C4-2B (cell line): ENCODE measurements around the gene SESN1.

ENCODE experiments used
- H3K27ac ChIP-seq: fragments of 450-650 bp; 2 replicates; pipeline ENCODE4 v1.5.1; 2017
- ZFX ChIP-seq: fragments of 450-650 bp; IDR thresholded peaks from 2 replicates; pipeline ENCODE4 v1.6.1; 2017
- TF ChIP-seq, protein P1 (sequence below): fragments of 450-650 bp; conservative IDR thresholded peaks from 2 replicates; pipeline ENCODE4 v1.5.1; 2017; ENCODE audit warnings: mild to moderate bottlenecking

The SESN1 gene

DNA sequence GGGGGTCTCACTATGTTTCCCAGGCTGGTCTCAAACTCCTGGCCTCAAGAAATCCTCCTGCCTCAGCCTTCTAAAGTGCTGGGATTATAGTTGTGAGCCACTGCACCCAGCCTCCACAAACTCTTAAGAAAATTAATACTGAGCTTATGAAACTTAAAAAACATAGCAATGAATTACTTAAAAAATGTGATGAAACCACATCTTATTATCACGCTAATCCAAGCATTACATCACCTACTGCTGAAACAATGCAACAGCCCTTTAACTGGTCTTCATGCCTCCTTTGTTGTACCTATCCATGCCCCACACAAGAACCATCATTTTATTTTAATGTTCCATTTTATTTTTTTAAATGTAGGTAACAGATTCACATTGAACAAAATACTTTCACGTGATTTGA is 24.9 kb downstream of the SESN1 start:
- TF ChIP-seq, protein P1, sequence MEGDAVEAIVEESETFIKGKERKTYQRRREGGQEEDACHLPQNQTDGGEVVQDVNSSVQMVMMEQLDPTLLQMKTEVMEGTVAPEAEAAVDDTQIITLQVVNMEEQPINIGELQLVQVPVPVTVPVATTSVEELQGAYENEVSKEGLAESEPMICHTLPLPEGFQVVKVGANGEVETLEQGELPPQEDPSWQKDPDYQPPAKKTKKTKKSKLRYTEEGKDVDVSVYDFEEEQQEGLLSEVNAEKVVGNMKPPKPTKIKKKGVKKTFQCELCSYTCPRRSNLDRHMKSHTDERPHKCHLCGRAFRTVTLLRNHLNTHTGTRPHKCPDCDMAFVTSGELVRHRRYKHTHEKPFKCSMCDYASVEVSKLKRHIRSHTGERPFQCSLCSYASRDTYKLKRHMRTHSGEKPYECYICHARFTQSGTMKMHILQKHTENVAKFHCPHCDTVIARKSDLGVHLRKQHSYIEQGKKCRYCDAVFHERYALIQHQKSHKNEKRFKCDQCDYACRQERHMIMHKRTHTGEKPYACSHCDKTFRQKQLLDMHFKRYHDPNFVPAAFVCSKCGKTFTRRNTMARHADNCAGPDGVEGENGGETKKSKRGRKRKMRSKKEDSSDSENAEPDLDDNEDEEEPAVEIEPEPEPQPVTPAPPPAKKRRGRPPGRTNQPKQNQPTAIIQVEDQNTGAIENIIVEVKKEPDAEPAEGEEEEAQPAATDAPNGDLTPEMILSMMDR: no peak
- TF ChIP-seq ZFX: no peak
- H3K27ac ChIP-seq: no peak overlapping the region

DNA sequence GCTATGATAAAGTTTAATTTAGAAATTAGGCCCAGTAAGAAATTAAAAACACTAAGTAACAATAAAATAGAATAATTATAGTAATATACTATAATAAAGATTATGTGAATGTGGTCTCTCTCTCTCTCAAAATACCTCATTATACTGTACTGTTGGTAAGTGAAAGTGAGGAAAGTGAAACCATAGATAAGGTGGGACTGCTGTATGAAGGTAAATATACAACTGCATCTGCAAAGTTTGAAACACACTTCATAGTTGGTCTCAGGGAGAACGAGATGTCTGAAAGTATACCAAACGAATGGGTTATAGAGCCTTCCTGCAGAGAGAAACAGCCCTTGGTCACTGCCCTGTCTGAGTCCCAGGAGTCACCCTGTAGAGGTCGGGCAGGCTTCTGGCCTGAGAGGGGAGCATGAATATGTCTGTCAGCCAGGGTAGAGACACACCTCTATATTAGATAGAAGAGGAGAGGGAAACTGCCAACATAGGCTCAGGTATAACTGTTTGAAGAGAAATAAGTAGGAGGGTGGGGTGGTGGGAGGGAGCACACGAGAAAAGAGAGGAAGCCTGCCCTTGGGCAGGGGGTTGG is 31.8 kb downstream of the SESN1 start:
- no peak for TF ChIP-seq ZFX
- TF ChIP-seq, protein P1: no peak
- H3K27ac ChIP-seq: no peak overlapping the region

DNA sequence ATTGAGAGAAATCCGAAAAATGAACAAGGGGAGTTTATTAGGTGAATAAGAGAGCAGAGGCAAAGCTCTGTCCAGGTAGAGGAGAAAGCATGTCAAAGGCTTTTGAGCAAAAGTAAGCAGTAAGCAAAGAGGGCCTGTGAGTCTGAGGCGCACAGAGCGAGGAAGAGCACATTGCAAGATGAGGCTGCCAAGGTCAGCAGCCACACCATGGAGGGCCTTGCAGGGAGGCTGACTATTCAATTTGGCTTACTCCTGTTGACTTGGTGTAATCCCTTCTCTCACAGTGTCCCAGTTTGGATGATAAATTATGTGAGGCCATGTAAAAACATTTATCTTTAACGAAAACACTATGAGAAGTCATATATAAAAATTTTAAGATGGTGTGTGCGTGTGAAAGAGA is 32.4 kb downstream of the SESN1 start:
- TF ChIP-seq, protein P1: no peak
- TF ChIP-seq ZFX: no peak

DNA sequence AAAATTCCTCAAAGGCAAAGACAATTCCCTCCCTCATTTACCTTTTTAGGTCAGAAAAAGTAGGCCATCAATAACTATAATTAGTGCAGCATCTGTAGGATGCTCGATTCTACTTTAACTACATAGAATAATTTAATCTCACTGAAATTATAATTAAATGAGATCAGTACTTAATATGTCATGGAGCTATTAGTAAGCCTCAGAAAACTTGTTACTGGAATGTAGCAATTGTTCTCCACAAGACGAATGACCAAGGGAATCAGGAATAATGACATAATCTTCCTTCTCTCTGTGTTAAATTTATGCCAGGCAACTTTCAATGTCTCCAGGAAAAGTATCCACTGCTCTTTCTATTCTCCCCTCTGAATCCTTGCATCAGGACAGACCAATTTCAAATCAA is 34.1 kb downstream of the SESN1 start:
- H3K27ac ChIP-seq: no peak overlapping the region
- TF ChIP-seq ZFX: no peak
- TF ChIP-seq, protein P1: no peak

More for the DNA sequence above, 32.4 kb downstream of the SESN1 start:
- H3K27ac ChIP-seq: no peak overlapping the region

DNA sequence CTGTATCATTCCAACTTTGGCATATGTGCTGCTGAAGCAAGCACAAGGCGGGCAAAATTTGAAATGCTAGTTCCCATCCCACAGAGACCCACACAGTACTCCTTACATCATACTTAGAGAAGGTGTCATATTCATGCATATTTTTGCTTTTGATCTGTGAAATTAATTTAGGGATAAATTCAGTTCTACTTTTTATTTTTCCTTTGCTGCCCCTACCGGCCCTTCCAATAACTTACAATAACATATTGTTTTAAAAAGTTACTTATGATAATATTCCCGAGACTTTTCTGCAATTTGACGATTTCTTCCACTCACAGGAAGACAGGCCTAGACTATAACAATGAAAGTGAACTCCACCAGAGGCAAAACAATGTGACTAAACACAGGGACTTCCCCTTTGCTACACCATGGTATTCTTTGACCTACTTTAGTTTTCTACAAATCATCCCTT is 35.0 kb downstream of the SESN1 start:
- H3K27ac ChIP-seq: no peak overlapping the region
- TF ChIP-seq, protein P1: no peak
- TF ChIP-seq ZFX: no peak

DNA sequence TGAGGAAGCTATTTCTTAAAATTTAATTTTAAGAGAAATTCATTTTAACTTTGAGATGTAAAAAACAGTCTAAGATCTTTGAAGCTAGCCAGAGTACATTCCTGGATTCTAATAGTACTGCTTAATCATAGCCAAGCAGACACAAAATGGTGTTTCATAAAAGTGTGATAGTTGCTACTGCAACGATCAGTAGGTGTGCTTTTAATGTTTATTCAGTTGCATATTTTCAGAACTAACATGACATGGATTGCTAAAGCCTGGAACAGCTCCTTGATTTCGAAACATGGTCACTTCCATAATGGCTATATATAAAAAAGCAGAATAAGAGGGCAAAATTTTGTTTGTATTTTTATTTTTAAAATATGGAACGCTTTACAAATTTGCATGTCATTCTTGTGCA is 35.5 kb downstream of the SESN1 start:
- TF ChIP-seq, protein P1: no peak
- no peak for TF ChIP-seq ZFX
- no peak overlapping the region for H3K27ac ChIP-seq

DNA sequence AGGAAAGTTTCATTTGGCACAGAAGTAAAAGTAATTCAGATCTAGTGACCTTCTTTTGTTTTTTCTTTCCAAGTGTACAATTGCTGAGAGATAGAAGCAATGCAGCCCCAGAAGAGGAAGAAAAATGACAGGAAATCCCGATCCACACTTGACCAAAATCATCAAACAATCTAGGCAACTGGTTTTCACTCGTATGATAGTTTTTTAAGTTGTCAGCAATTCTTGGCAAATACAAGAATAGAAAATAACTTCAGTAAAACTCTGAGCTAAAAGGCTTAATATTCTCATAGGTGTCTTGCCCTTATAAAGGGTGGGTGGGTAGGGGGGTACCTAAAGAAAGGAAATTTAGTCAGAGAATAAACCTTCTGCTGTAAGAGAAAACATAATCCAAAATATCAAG is 36.0 kb downstream of the SESN1 start:
- TF ChIP-seq, protein P1: no peak
- TF ChIP-seq ZFX: no peak
- no peak overlapping the region for H3K27ac ChIP-seq
